SK-MEL-5 (cell line): ENCODE results near the gene DPAGT1. TPM values are rescaled to one million over a fixed set of nuclear protein-coding genes. Genes with fewer than 3 reads are reported as not detected.

Source experiments
- DNase-seq: peaks from one replicate; pipeline ENCODE4 v3.0.0-alpha.2; 2016; ENCODE audit warnings: low read depth, low spot score
- in situ Hi-C: cut with HindIII; loops from 2 replicates; pipeline ENCODE4 v1.10.0; 2016; ENCODE audit warnings: low sequenced_read_pairs, high pct_unique_total_duplicates, low pct_unique_long_range_greater_than_20kb
- total RNA-seq: library from RNA; depleted of rRNA; stranded (reverse); fragments of >200 nt; shearing (Covaris generic); gene quantifications from 2 replicates; pipeline ENCODE4 v1.2.3, GENCODE V29; 2014; rRNA removed

The DPAGT1 gene
- total RNA-seq, 1 experiment from 2014 or later: 22.3 TPM

DNA sequence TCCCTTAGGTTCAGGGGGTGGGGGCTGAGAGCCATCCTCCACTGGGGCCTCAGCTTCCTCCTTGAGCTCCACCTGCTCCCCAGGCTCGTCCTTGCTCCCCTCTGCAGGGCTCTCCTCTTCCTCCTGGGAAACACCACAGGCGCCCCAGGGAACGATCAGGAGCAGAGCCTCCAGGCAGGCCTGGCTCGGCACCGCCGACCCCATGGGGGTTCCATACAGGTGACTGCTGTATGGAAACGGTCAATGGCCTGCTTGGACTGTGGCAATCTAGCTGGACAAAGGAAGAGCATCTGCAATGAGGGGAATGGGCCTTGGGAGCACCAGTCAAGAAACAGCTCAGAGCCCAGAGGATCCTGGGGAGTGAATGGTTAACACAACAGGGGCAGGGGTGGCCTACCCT lies 52.6 kb downstream of the DPAGT1 start:
- DNase-seq: no peak
- in situ Hi-C loops: no loop called here

GRCh38 chr11:119048644-119049043 lies 53.0 kb downstream of the DPAGT1 start:
- in situ Hi-C loops: no loop called here

DNA sequence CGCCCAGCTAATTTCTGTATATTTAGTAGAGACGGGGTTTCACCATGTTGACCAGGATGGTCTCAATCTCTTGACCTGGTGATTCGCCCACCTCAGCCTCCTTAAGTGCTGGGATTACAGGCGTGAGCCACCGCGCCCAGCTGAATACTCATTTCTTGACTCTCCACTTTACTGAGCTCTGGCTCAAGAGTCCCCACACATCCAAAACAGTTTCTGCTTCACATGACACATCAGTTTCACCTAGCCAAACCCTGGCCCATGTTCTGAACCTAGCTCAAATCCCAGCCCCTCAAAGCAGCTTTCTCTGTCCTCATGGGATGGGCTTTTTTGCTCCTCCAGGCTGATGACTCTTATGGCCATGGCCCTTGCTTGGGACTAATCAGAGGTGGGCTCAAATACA lies 54.4 kb downstream of the DPAGT1 start:
- in situ Hi-C loops: no loop called here
- no peak for DNase-seq

More at GRCh38 chr11:119048644-119049043, 53.0 kb downstream of the DPAGT1 start:
- no peak for DNase-seq

Other genes with a start within 250 kb of the DPAGT1 start
- not detected in 2 replicates for gene CXCR5, start 218.0 kb downstream of the DPAGT1 start, total RNA-seq
- 2.9 and 6.0 TPM in 2 replicates for gene BCL9L, start 175.9 kb downstream of the DPAGT1 start, total RNA-seq
- gene UPK2, start 145.6 kb downstream of the DPAGT1 start, total RNA-seq: not detected in 2 replicates
- gene FOXR1, start 130.1 kb downstream of the DPAGT1 start, total RNA-seq: not detected in 2 replicates
- gene CENATAC, start 103.7 kb downstream of the DPAGT1 start, total RNA-seq: 8.2 and 9.1 TPM in 2 replicates
- 914 and 964 TPM in 2 replicates for gene RPS25, start 83.5 kb downstream of the DPAGT1 start, total RNA-seq
- gene TRAPPC4, start 83.1 kb downstream of the DPAGT1 start, total RNA-seq: 65.5 and 83.5 TPM in 2 replicates
- 14.2 and 19.1 TPM in 2 replicates for gene SLC37A4, start 71.0 kb downstream of the DPAGT1 start, total RNA-seq
- 189 and 191 TPM in 2 replicates for gene HYOU1, start 44.6 kb downstream of the DPAGT1 start, total RNA-seq
- 43.7 and 49.9 TPM in 2 replicates for gene VPS11, start 34.0 kb downstream of the DPAGT1 start, total RNA-seq
- 4.5 and 6.7 TPM in 2 replicates for gene HMBS, start 17.0 kb downstream of the DPAGT1 start, total RNA-seq
- 2.8 and 5.6 TPM in 2 replicates for gene C2CD2L, start 5.5 kb upstream of the DPAGT1 start, total RNA-seq
- gene HINFP, start 19.7 kb upstream of the DPAGT1 start, total RNA-seq: 8.8 and 9.4 TPM in 2 replicates
- gene ABCG4, start 47.2 kb upstream of the DPAGT1 start, total RNA-seq: 0.05 TPM in 1 of 2 replicates, not detected in the other
- gene NLRX1, start 66.9 kb upstream of the DPAGT1 start, total RNA-seq: 8.7 and 11.5 TPM in 2 replicates
- not detected in 2 replicates for gene NHERF4, start 83.6 kb upstream of the DPAGT1 start, total RNA-seq
- gene CBL, start 104.5 kb upstream of the DPAGT1 start, total RNA-seq: 5.8 and 7.6 TPM in 2 replicates
- gene MCAM, start 215.3 kb upstream of the DPAGT1 start, total RNA-seq: 335 and 356 TPM in 2 replicates
- gene RNF26, start 232.7 kb upstream of the DPAGT1 start, total RNA-seq: 3.2 and 3.5 TPM in 2 replicates
- gene C1QTNF5, start 239.0 kb upstream of the DPAGT1 start, total RNA-seq: not detected in 2 replicates
- not detected in 2 replicates for gene MFRP, start 244.9 kb upstream of the DPAGT1 start, total RNA-seq